K562 (cell line): ENCODE data around the gene MRPS15. TPM values are rescaled to one million over a fixed set of nuclear protein-coding genes. Genes with fewer than 3 reads are reported as not detected.

Experiments used
- ARID1B ChIP-seq: fragments of 450-650 bp; IDR thresholded peaks from 2 replicates; pipeline ENCODE4 v1.6.1; 2016; ENCODE audit warnings: antibody characterized with exemption, mild to moderate bottlenecking, inconsistent platforms
- BACH1 ChIP-seq: fragments of 200-800 bp; sonication (Bioruptor generic); IDR thresholded peaks from 2 replicates; pipeline ENCODE4 v1.6.1; 2016; ENCODE audit warnings: missing genetic modification characterization, missing compliant biosample characterization
- CEBPB ChIP-seq: fragments of 450-650 bp; IDR thresholded peaks from 2 replicates; pipeline ENCODE4 v1.6.1; 2016; ENCODE audit warnings: missing genetic modification characterization, missing compliant biosample characterization
- CHCHD3 ChIP-seq: fragments of 250-450 bp; sonication (Bioruptor Pico); IDR thresholded peaks from 2 replicates; pipeline ENCODE4 v2.1.2; 2022; ENCODE audit warnings: mild to moderate bottlenecking
- CHD4 ChIP-seq: fragments of 200-600 bp; sonication (generic); IDR thresholded peaks from 3 replicates; pipeline ENCODE4 v1.6.1; 2012; ENCODE audit warnings: low read depth, mild to moderate bottlenecking, mixed read lengths, low read length, inconsistent platforms; ENCODE audit not compliant: insufficient read depth, insufficient replicate concordance, poor library complexity, severe bottlenecking
- CTCFL ChIP-seq: IDR thresholded peaks from 2 replicates; pipeline ENCODE4 v1.6.1; 2011; ENCODE audit warnings: borderline replicate concordance, low read depth, mild to moderate bottlenecking, moderate library complexity, low read length; ENCODE audit not compliant: insufficient read depth, poor library complexity, severe bottlenecking
- DMBX1 ChIP-seq: fragments of 250-450 bp; sonication (Bioruptor Pico); IDR thresholded peaks from 2 replicates; pipeline ENCODE4 v1.8.0; 2022; ENCODE audit warnings: inconsistent platforms, mild to moderate bottlenecking, moderate library complexity, borderline replicate concordance
- E2F3 ChIP-seq: fragments of 250-450 bp; sonication (Bioruptor Pico); IDR thresholded peaks from 2 replicates; pipeline ENCODE4 v1.4.0; 2020; ENCODE audit warnings: mild to moderate bottlenecking
- GATA2 ChIP-seq: sonication (generic); formaldehyde crosslinking; IDR thresholded peaks from 2 replicates; pipeline ENCODE4 v1.4.0; 2020; ENCODE audit warnings: mild to moderate bottlenecking, missing genetic modification reagents
- HEY1 ChIP-seq: fragments of 250-450 bp; sonication (Bioruptor Pico); IDR thresholded peaks from 2 replicates; pipeline ENCODE4 v1.5.0; 2020; ENCODE audit warnings: mild to moderate bottlenecking, moderate library complexity, borderline replicate concordance
- HNRNPK ChIP-seq: fragments of 200-400 bp; formaldehyde crosslinking; IDR thresholded peaks from one replicate; pipeline ENCODE4 v1.6.1; 2018; ENCODE audit warnings: mild to moderate bottlenecking, low read depth, low read length; ENCODE audit not compliant: poor library complexity, severe bottlenecking
- KAT2B ChIP-seq: IDR thresholded peaks from one replicate; pipeline ENCODE4 v1.6.1; 2012; ENCODE audit warnings: low read depth, mild to moderate bottlenecking, control low read depth, inconsistent platforms, low read length, moderate library complexity
- L3MBTL2 ChIP-seq: fragments of 450-650 bp; IDR thresholded peaks from 2 replicates; pipeline ENCODE4 v1.6.1; 2016; ENCODE audit warnings: mild to moderate bottlenecking, moderate library complexity
- MAFK ChIP-seq: IDR thresholded peaks from 2 replicates; pipeline ENCODE4 v1.6.1; 2011; ENCODE audit warnings: low read length, improper control_type of control experiment
- MCM3 ChIP-seq: fragments of 450-650 bp; IDR thresholded peaks from 2 replicates; pipeline ENCODE4 v1.6.1; 2016
- NBN ChIP-seq: fragments of 450-650 bp; IDR thresholded peaks from 2 replicates; pipeline ENCODE4 v1.6.1; 2016; ENCODE audit warnings: low read depth, mild to moderate bottlenecking
- NR4A1 ChIP-seq, 2 experiments: fragments of 250-450 bp in 1 of 2; fragments of 450-650 bp in 1 of 2; sonication (Bioruptor Pico) in 1 of 2; IDR thresholded peaks; 2 replicates each; pipeline versions ENCODE4 v1.4.0 to v1.6.1; 2016 to 2020; ENCODE audit warnings: mild to moderate bottlenecking in 2 of 2, missing compliant biosample characterization in 1 of 2, missing genetic modification characterization in 1 of 2, moderate library complexity in 1 of 2
- PURB ChIP-seq: sonication (generic); formaldehyde crosslinking; IDR thresholded peaks from 2 replicates; pipeline ENCODE4 v1.9.0; 2021; ENCODE audit warnings: low read depth, mild to moderate bottlenecking, missing genetic modification reagents
- RBFOX2 ChIP-seq: fragments of 200-400 bp; formaldehyde crosslinking; IDR thresholded peaks from 2 replicates; pipeline ENCODE4 v1.6.1; 2017; ENCODE audit warnings: low read depth, mild to moderate bottlenecking, low read length, moderate library complexity
- SMARCA4 ChIP-seq: fragments of 450-650 bp; IDR thresholded peaks from 2 replicates; pipeline ENCODE4 v1.6.1; 2016
- SMARCA5 ChIP-seq: fragments of 450-650 bp; IDR thresholded peaks from 2 replicates; pipeline ENCODE4 v1.6.1; 2016
- TRIM24 ChIP-seq, 2 experiments: fragments of 450-650 bp; IDR thresholded peaks; 2 replicates each; pipeline ENCODE4 v1.6.1; 2016
- ZNF133 ChIP-seq: fragments of 250-450 bp; sonication (Bioruptor Pico); IDR thresholded peaks from 2 replicates; pipeline ENCODE4 v1.4.0; 2020; ENCODE audit warnings: mild to moderate bottlenecking
- ZNF436 ChIP-seq: fragments of 250-450, 450-650 bp; sonication (Bioruptor Pico); formaldehyde crosslinking; IDR thresholded peaks from 2 replicates; pipeline ENCODE4 v1.7.0; 2020; ENCODE audit warnings: mild to moderate bottlenecking
- ZNF644 ChIP-seq: fragments of 200-800 bp; sonication (Bioruptor generic); IDR thresholded peaks from 2 replicates; pipeline ENCODE4 v1.6.1; 2016; ENCODE audit warnings: low read depth, missing genetic modification characterization, missing compliant biosample characterization
- polyA plus RNA-seq, 8 experiments: library from polyadenylated mRNA; depleted of rRNA in 4 of 8; stranded (reverse) in 5 of 8; unstranded in 3 of 8; fragments of >200 nt; fragmentation: Nextera tagmentation in 2 of 8; fragmentation: Illumina TruSeq in 1 of 8; extraction: Ambion mirVana in 2 of 8; extraction: Trizol in 1 of 8; gene quantifications; 2 replicates each; pipeline versions ENCODE4 v1.2.1 to v1.2.3, GENCODE V29; 2011 to 2014; ENCODE audit warnings: inconsistent platforms in 1 of 8, missing spikeins in 1 of 8
- total RNA-seq, 7 experiments: library from RNA; depleted of rRNA in 6 of 7; stranded (reverse); fragments of >200 nt in 6 of 7; fragmentation: Illumina TruSeq in 2 of 7; extraction: Trizol in 2 of 7; gene quantifications; 2 replicates each; pipeline versions ENCODE4 v1.2.1 to v1.2.3, GENCODE V29; 2011 to 2021; ENCODE audit warnings: low replicate concordance in 1 of 7
- TF ChIP-seq, protein P1 (sequence below): fragments of 250-450 bp; sonication (Bioruptor Pico); IDR thresholded peaks from 2 replicates; pipeline ENCODE4 v1.5.0; 2020; ENCODE audit warnings: mild to moderate bottlenecking

Gene MRPS15
- total and polyA plus RNA-seq, 9 of the 15 experiments (the other 6 are each of a cell fraction or from before 2014, with no cell fraction given): 62.9 to 286 (median 149) TPM

DNA sequence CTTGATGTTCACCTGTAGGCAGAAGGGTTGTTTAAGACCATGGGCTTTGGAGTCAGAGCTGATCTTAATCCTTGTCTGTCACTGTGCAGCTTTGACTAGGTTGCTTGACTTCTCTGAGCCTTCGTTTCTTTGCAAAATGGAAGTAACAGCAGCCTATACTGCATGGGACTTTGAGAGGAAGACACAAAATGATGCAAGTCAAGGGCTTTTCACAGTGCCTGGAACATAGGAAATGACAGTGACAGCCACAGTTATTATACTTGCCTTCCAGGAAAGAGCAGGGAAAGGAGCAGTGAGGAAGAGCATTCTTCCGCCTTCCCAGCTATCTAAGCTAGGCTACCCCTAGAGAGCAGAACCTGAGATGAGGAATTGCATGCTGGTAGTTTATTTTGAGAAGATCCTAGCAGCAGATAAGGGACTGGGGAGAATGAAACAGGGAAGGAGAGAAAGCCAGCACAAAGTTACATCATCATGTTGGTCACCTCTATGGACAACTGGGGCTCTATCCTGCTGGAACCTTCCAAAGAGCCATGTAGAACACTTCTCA is 15.4 kb upstream of the MRPS15 start (continued):
- TF ChIP-seq CHD4 (no peak), BACH1 (tag) (0 out of 2 replicates have a peak, but pooled peaks have one; percentile 49), KAT2B (no peak), SMARCA4 (peak; percentile 51; the same call in 1 of the 2 replicates), HNRNPK (no peak), HEY1 (CRISPR knock-in tag) (no peak), L3MBTL2 (peak; percentile 23; the same call in 1 of the 2 replicates), NR4A1 (CRISPR knock-in tag; IDR thresholded peaks at IDR 0.05) (no peak), NR4A1 (tag; IDR thresholded peaks at IDR 0.05) (no peak), SMARCA5 (peak; percentile 98; the same call in 1 of the 2 replicates), MAFK (no peak), DMBX1 (CRISPR knock-in tag) (no peak), MCM3 (no peak), CEBPB (tag) (peak; percentile 63), ZNF644 (no peak), NBN (peak; percentile 60; the same call in 1 of the 2 replicates), CTCFL (no peak), E2F3 (CRISPR knock-in tag) (no peak), PURB (CRISPR knock-in tag) (no peak), GATA2 (CRISPR knock-in tag) (peak; percentile 37), ZNF436 (no peak), CHCHD3 (no peak), ARID1B (peak; percentile 31; the same call in 1 of the 2 replicates), ZNF133 (CRISPR knock-in tag) (0 out of 2 replicates have a peak, but pooled peaks have one; percentile 7), RBFOX2 (no peak), TRIM24 (IDR thresholded peaks at IDR 0.05) (no peak)
- TF ChIP-seq, protein P1, sequence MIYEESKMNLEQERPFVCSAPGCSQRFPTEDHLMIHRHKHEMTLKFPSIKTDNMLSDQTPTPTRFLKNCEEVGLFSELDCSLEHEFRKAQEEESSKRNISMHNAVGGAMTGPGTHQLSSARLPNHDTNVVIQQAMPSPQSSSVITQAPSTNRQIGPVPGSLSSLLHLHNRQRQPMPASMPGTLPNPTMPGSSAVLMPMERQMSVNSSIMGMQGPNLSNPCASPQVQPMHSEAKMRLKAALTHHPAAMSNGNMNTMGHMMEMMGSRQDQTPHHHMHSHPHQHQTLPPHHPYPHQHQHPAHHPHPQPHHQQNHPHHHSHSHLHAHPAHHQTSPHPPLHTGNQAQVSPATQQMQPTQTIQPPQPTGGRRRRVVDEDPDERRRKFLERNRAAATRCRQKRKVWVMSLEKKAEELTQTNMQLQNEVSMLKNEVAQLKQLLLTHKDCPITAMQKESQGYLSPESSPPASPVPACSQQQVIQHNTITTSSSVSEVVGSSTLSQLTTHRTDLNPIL: no peak
